ENCODE measurements around the gene UTP20. TPM values are rescaled to one million over a fixed set of nuclear protein-coding genes. Genes with fewer than 3 reads are reported as not detected.

UTP20 gene
- polyA plus RNA-seq, 2 of the 4 experiments (the other 2 are of a cell fraction), result 12.6 to 34.6 TPM

- no peaks in the 10 kb centered on the region for H3K4me1 ChIP-seq
- no peak overlapping the region for H3K4me3 ChIP-seq
- TF ChIP-seq RNF2 (IDR thresholded peaks at IDR 0.05; ENCODE audit: borderline replicate concordance, low read depth), result no peak
- TF ChIP-seq CEBPB (IDR thresholded peaks at IDR 0.05), result no peak
- TF ChIP-seq MAZ (IDR thresholded peaks at IDR 0.05; ENCODE audit: borderline replicate concordance, low read depth, low read length), result no peak
- TF ChIP-seq ZSCAN20 (CRISPR knock-in tag; IDR thresholded peaks at IDR 0.05), result no peak
- no peak for TF ChIP-seq SREBF2 (IDR thresholded peaks at IDR 0.05)
- TF ChIP-seq TFCP2L1 (CRISPR knock-in tag; IDR thresholded peaks at IDR 0.05), result no peak
- TF ChIP-seq RCOR1 (IDR thresholded peaks at IDR 0.05; ENCODE audit: low read depth, low read length), result no peak
- no peak for TF ChIP-seq FOSB (CRISPR knock-in tag; IDR thresholded peaks at IDR 0.05)
- TF ChIP-seq HDAC2 (IDR thresholded peaks at IDR 0.05), result no peak
- TF ChIP-seq NR3C1 (IDR thresholded peaks at IDR 0.05), result no peak
- TF ChIP-seq CHD2 (IDR thresholded peaks at IDR 0.05; ENCODE audit: low read length, partially characterized antibody), result no peak
- no peak for TF ChIP-seq PHF8 (IDR thresholded peaks at IDR 0.05; ENCODE audit: borderline replicate concordance, low read depth)
- TF ChIP-seq ZNF302 (CRISPR knock-in tag; IDR thresholded peaks at IDR 0.05), result no peak
- TF ChIP-seq FOXS1 (CRISPR knock-in tag; IDR thresholded peaks at IDR 0.05), result no peak
- no peak for TF ChIP-seq GATA3 (IDR thresholded peaks at IDR 0.05; ENCODE audit: borderline replicate concordance)
- no peak for TF ChIP-seq HOXA7 (CRISPR knock-in tag; IDR thresholded peaks at IDR 0.05)
- no peak for TF ChIP-seq JUN (IDR thresholded peaks at IDR 0.05)
- TF ChIP-seq POLR2AphosphoS2 (conservative IDR thresholded peaks at IDR 0.05; ENCODE audit: low read length), result no peak
- H3K4me2 ChIP-seq, result no peak overlapping the region
- DNase-seq (ENCODE audit: low read depth in 1 of 2, low spot score in 1 of 2), result no peak
- H3K9me3 ChIP-seq, result no peaks in the 10 kb centered on the region
- CTCF ChIA-PET, result interaction anchor here (1.7 kb wide), 1 partner anchor 9 kb away, joined by 5 read pairs; no protein-coding TSS in a partner anchor
- H3K27ac ChIP-seq, result no peak overlapping the region
- POLR2A ChIA-PET, result no interaction called here
- no peak for FAIRE-seq
- ATAC-seq, result no peak
Measured at GRCh38 chr12:101436136-101436535, 156.2 kb downstream of the UTP20 start.

Small RNA genes lying within 50 kb of the gene (small RNA-seq; reads per million reads assigned to genes)
- 0 reads per million in 6 experiments for gene RNU6-1068P
- gene RPS27P23, result 0 reads per million in 6 experiments

Other genes starting within 250 kb of the UTP20 start
- not detected in 2 replicates for gene SLC5A8, start 69.9 kb upstream of the UTP20 start, polyA plus RNA-seq (2011; rRNA removed)
- not detected in 3 replicates for gene SLC5A8, start 69.9 kb upstream of the UTP20 start, polyA plus RNA-seq (2017; fragmentation: RNase III; extraction: RNeasy Plus Mini Kit Qiagen cat#74134 plus additional on column Dnase treatment)
- 141 and 154 TPM in 2 replicates for gene ARL1, start 127.7 kb downstream of the UTP20 start, polyA plus RNA-seq (2011; rRNA removed)
- gene ARL1, start 127.7 kb downstream of the UTP20 start, polyA plus RNA-seq (2017; fragmentation: RNase III; extraction: RNeasy Plus Mini Kit Qiagen cat#74134 plus additional on column Dnase treatment), result 70.3 to 76.8 TPM (median 70.8 TPM) in 3 replicates
- gene SPIC, start 195.2 kb downstream of the UTP20 start, polyA plus RNA-seq (2011; rRNA removed), result 0.08 TPM in 1 of 2 replicates, not detected in the other
- not detected in 3 replicates for gene SPIC, start 195.2 kb downstream of the UTP20 start, polyA plus RNA-seq (2017; fragmentation: RNase III; extraction: RNeasy Plus Mini Kit Qiagen cat#74134 plus additional on column Dnase treatment)